A673 (cell line): ENCODE results near the gene EHD3. TPM values are rescaled to one million over a fixed set of nuclear protein-coding genes. Genes with fewer than 3 reads are reported as not detected.

ENCODE experiments used
- BruUV-seq: library from RNA; stranded (reverse); fragments of 400-500 nt; replicated peaks from 2 replicates; lab custom pipeline; 2021; lab: Mats Ljungman, UMichigan
- CTCF ChIA-PET: fragments of 300-600 bp; sonication (Branson Sonifier 250); formaldehyde crosslinking; loops from one replicate; lab custom pipeline; 2022; ENCODE audit warnings: antibody characterized with exemption; lab: Charles Lee
- POLR2A ChIA-PET: fragments of 300-600 bp; sonication (Branson Sonifier 250); formaldehyde crosslinking; loops from one replicate; lab custom pipeline; 2022; ENCODE audit warnings: antibody characterized with exemption; ENCODE audit not compliant: low non-redundant PET; lab: Charles Lee
- DNase-seq: peaks from one replicate; pipeline ENCODE4 v3.0.0-alpha.2; 2015; ENCODE audit warnings: low spot score
- H3K27ac ChIP-seq: fragments of 200-600 bp; sonication (generic); 2 replicates; pipeline ENCODE4 v1.5.1; 2016; ENCODE audit warnings: mixed run types, low read depth, mild to moderate bottlenecking, mixed read lengths, antibody characterized with exemption, low read length; ENCODE audit not compliant: poor library complexity, severe bottlenecking
- H3K27me3 ChIP-seq: fragments of 200-600 bp; sonication (generic); replicated peaks from 2 replicates; pipeline ENCODE4 v1.6.1; 2017; ENCODE audit warnings: mixed run types, low read depth, mild to moderate bottlenecking, mixed read lengths, antibody characterized with exemption, low read length; ENCODE audit not compliant: insufficient read depth, poor library complexity
- H3K36me3 ChIP-seq: fragments of 200-600 bp; sonication (generic); 2 replicates; pipeline ENCODE4 v1.6.1; 2016; ENCODE audit warnings: mixed run types, mild to moderate bottlenecking, mixed read lengths, antibody characterized with exemption, low read length; ENCODE audit not compliant: insufficient read depth, poor library complexity, severe bottlenecking
- H3K4me1 ChIP-seq: fragments of 200-600 bp; sonication (generic); 2 replicates; pipeline ENCODE4 v1.6.1; 2017; ENCODE audit warnings: mixed run types, mild to moderate bottlenecking, mixed read lengths, antibody characterized with exemption, low read length; ENCODE audit not compliant: insufficient read depth, poor library complexity, severe bottlenecking
- H3K4me3 ChIP-seq: fragments of 200-600 bp; sonication (generic); 2 replicates; pipeline ENCODE4 v1.5.1; 2016; ENCODE audit warnings: low read depth, mixed run types, mild to moderate bottlenecking, mixed read lengths, low read length; ENCODE audit not compliant: poor library complexity, severe bottlenecking
- H3K9me3 ChIP-seq: fragments of 200-600 bp; sonication (generic); 2 replicates; pipeline ENCODE4 v1.6.1; 2016; ENCODE audit warnings: mixed run types, low read depth, mild to moderate bottlenecking, mixed read lengths, antibody characterized with exemption, low read length; ENCODE audit not compliant: poor library complexity, severe bottlenecking
- CTCF ChIP-seq: fragments of 300-800, 200-600 bp; sonication (generic); conservative IDR thresholded peaks from 2 replicates; pipeline ENCODE4 v1.5.1; 2017; ENCODE audit warnings: low read depth, mild to moderate bottlenecking, antibody characterized with exemption, low read length, moderate library complexity, mixed read lengths
- EZH2 ChIP-seq: fragments of 200-600 bp; sonication (generic); IDR thresholded peaks from 2 replicates; pipeline ENCODE4 v1.6.1; 2017; ENCODE audit warnings: borderline replicate concordance, low read depth, mild to moderate bottlenecking, mixed read lengths, antibody characterized with exemption, low read length; ENCODE audit not compliant: poor library complexity, severe bottlenecking
- intact Hi-C: fragments of 100-400 bp; cut with micrococcal nuclease; formaldehyde crosslinking; loops from one replicate; pipeline ENCODE4 v1.10.0; 2022; ENCODE audit not compliant: unreplicated experiment
- total RNA-seq: library from RNA; stranded (reverse); gene quantifications from 2 replicates; pipeline ENCODE4 v1.2.3, GENCODE V29; 2021

Gene EHD3
- total RNA-seq, 1 experiment from 2014 or later = 4.4 TPM

GRCh38 chr2:31247711-31248110, 13.8 kb downstream of the EHD3 start:
- ChIA-PET CTCF (no interaction called here), POLR2A (no interaction called here)
- H3K27ac ChIP-seq = no peak overlapping the region
- no peaks in the 10 kb centered on the region for H3K36me3 ChIP-seq
- DNase-seq = no peak
- BruUV-seq = no TSS peak
- H3K4me1 ChIP-seq = no peaks in the 10 kb centered on the region
- intact Hi-C loops = no loop called here
- no peak overlapping the region for H3K4me3 ChIP-seq
- no peak for TF ChIP-seq EZH2
- no peak for TF ChIP-seq CTCF
- H3K9me3 ChIP-seq = no peaks in the 10 kb centered on the region
- no peaks in the 10 kb centered on the region for H3K27me3 ChIP-seq

GRCh38 chr2:31248139-31248538, 14.2 kb downstream of the EHD3 start:
- H3K4me1 ChIP-seq = no peaks in the 10 kb centered on the region
- H3K36me3 ChIP-seq = no peaks in the 10 kb centered on the region
- H3K27me3 ChIP-seq = no peaks in the 10 kb centered on the region
- no peaks in the 10 kb centered on the region for H3K9me3 ChIP-seq
- POLR2A ChIA-PET = no interaction called here
- CTCF ChIA-PET = no interaction called here
- no peak overlapping the region for H3K4me3 ChIP-seq
- TF ChIP-seq CTCF (no peak), EZH2 (no peak)
- intact Hi-C loops = no loop called here
- DNase-seq = no peak
- H3K27ac ChIP-seq = no peak overlapping the region
- no TSS peak for BruUV-seq

- Histone ChIP-seq H3K27me3 (no peaks in the 10 kb centered on the region), H3K36me3 (no peaks in the 10 kb centered on the region), H3K4me1 (no peaks in the 10 kb centered on the region), H3K4me3 (no peak overlapping the region), H3K9me3 (no peaks in the 10 kb centered on the region), H3K27ac (no peak overlapping the region)
- no peak for DNase-seq
- BruUV-seq = no TSS peak
- ChIA-PET CTCF (no interaction called here), POLR2A (interaction anchor here (0.7 kb wide), 1 partner anchor 9 kb away, joined by 3 read pairs; no protein-coding TSS in a partner anchor)
- TF ChIP-seq CTCF (no peak), EZH2 (no peak)
- intact Hi-C loops = no loop called here
These were observed 15.2 kb downstream of the EHD3 start for GRCh38 chr2:31249009-31249690.
